Thoracic aorta (tissue), 2 donors: ENCODE results near the gene MLF2. TPM values are rescaled to one million over a fixed set of nuclear protein-coding genes. Genes with fewer than 3 reads are reported as not detected.

Experiments used
- ATAC-seq: fragments of 150-250 bp; one replicate; pipeline ENCODE4 v1.8.0; 2017; ENCODE audit warnings: low read depth; ENCODE audit not compliant: insufficient number of reproducible peaks, low FRiP score
- DNase-seq: peaks from one replicate; pipeline ENCODE4 v3.0.0-alpha.2; 2020; ENCODE audit warnings: low spot score
- H3K27ac ChIP-seq, 2 donors: fragments of 200-600 bp; sonication (generic); 1 replicate in 1 of 2; 2 replicates in 1 of 2; pipeline ENCODE4 v1.5.1; 2016; ENCODE audit warnings: mild to moderate bottlenecking in 2 of 2, moderate library complexity in 2 of 2
- H3K27me3 ChIP-seq: fragments of 200-600 bp; sonication (generic); replicated peaks from 2 replicates; pipeline ENCODE4 v1.6.0; 2016; ENCODE audit warnings: mild to moderate bottlenecking; ENCODE audit not compliant: insufficient read depth
- H3K36me3 ChIP-seq: fragments of 200-600 bp; sonication (generic); one replicate; pipeline ENCODE4 v1.5.1; 2016
- H3K4me1 ChIP-seq, 2 donors: fragments of 200-600 bp; sonication (generic); 1 replicate in 1 of 2; 2 replicates in 1 of 2; pipeline versions ENCODE4 v1.5.1 to v1.6.0; 2016; ENCODE audit warnings: low read depth in 2 of 2, mild to moderate bottlenecking in 1 of 2; ENCODE audit not compliant: control insufficient read depth in 1 of 2
- H3K4me3 ChIP-seq: fragments of 200-600 bp; sonication (generic); 2 replicates; pipeline ENCODE4 v1.5.1; 2016; ENCODE audit warnings: mild to moderate bottlenecking
- H3K9me3 ChIP-seq: fragments of 200-600 bp; sonication (generic); 2 replicates; pipeline ENCODE4 v1.5.1; 2016
- total RNA-seq, 2 donors: library from RNA; depleted of rRNA; stranded (reverse); fragments of >200 nt; gene quantifications; one replicate each; pipeline versions ENCODE4 v1.1.0 to v1.2.3, GENCODE V29; 2016
- TF ChIP-seq, protein P1 (sequence below): fragments of 200-600 bp; sonication (generic); IDR thresholded peaks from one replicate; pipeline ENCODE4 v1.5.1; 2019; ENCODE audit warnings: antibody characterized with exemption

The MLF2 gene
- total RNA-seq, 2 donors from 2014 or later, result 129 to 179 TPM

DNA sequence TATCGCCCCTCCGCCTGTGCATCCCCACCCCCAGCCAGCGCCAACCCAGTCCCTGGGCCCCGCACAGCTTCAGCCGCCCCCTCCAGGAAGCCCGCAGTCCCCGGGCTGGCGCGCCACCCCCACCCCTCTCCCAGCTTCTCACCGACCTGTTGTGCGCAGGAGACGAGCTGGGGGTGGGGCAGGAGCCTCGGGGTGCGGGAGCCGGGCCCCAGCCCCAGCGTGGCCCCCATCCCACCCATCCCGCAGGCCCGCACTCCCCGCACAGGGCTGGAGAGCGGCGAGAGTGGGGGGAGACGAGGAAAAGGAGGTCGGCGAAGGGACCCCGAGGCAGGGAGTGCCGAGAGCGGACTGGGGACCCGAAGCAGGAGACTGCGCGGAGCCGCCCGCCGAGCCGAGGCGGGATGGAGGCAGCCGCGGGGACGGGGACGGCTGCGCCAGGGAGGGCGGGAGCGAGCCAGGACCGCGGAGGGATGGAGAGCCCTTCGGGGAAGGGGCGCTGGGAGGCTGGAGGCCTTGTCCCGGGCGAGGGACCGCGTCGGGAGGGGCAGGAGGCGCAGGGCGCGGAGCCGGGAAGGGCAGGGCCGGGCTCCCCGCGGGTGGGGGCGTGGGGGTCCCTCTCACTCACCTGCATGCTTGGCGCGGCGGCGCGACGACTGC, 52.8 kb downstream of the MLF2 start:
- ATAC-seq, result no peak
- H3K4me1 ChIP-seq, result peaks cover 0 to 15% of the 10 kb centered on the region in 2 donors
- no peak overlapping the region for H3K27ac ChIP-seq
- no peaks in the 10 kb centered on the region for H3K36me3 ChIP-seq
- TF ChIP-seq, protein P1, sequence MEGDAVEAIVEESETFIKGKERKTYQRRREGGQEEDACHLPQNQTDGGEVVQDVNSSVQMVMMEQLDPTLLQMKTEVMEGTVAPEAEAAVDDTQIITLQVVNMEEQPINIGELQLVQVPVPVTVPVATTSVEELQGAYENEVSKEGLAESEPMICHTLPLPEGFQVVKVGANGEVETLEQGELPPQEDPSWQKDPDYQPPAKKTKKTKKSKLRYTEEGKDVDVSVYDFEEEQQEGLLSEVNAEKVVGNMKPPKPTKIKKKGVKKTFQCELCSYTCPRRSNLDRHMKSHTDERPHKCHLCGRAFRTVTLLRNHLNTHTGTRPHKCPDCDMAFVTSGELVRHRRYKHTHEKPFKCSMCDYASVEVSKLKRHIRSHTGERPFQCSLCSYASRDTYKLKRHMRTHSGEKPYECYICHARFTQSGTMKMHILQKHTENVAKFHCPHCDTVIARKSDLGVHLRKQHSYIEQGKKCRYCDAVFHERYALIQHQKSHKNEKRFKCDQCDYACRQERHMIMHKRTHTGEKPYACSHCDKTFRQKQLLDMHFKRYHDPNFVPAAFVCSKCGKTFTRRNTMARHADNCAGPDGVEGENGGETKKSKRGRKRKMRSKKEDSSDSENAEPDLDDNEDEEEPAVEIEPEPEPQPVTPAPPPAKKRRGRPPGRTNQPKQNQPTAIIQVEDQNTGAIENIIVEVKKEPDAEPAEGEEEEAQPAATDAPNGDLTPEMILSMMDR, result no peak
- peak overlapping the region; percentile 76 for H3K4me3 ChIP-seq
- no peaks in the 10 kb centered on the region for H3K9me3 ChIP-seq
- H3K27me3 ChIP-seq, result no peaks in the 10 kb centered on the region
- no peak for DNase-seq

GRCh38 chr12:6699259-6699988, 53.5 kb downstream of the MLF2 start:
- Histone ChIP-seq H3K4me1 (peaks cover 0 to 15% of the 10 kb centered on the region in 2 donors), H3K27ac (no peak overlapping the region), H3K36me3 (no peaks in the 10 kb centered on the region), H3K4me3 (peak overlapping the region; percentile 76), H3K27me3 (no peaks in the 10 kb centered on the region), H3K9me3 (no peaks in the 10 kb centered on the region)
- ATAC-seq (no peak), DNase-seq (no peak)
- TF ChIP-seq, protein P1, result no peak

DNA sequence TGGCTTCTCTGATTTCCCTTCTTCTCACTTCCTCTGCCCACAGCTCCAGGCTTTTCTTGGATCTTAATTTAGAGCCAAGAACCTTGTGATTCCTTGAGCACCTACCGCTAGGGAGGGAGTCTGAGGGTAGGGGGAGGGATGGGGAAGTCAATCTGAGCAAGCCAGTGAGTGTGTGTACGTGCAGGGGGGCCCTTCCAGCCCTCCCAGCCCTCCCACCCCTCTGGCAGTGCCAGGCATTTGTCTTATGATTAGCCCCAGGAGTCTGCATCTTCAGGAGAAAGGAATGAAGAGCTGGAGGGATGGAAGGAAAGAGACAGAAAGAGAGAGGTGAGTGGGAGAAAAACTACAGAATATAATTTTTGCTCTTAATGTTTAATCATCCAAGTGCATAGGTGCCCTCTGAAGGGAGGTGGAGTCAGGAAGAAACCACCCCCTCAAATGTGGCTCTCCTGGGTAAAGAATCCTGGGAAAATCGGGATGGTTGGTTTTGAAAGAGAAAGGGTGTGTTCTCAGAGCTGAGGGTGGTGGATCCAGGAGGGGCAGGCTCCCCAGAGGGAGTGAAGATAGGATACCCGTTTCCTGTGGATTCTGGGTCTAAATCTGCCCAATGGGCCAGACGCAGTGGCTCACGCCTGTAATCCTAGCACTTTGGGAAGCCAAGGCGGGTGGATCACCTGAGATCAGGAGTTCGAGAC, 54.4 kb downstream of the MLF2 start:
- no peaks in the 10 kb centered on the region for H3K27me3 ChIP-seq
- TF ChIP-seq, protein P1, result no peak
- ATAC-seq, result no peak
- H3K4me3 ChIP-seq, result no peak overlapping the region
- no peak overlapping the region for H3K27ac ChIP-seq
- no peaks in the 10 kb centered on the region for H3K36me3 ChIP-seq
- no peaks in the 10 kb centered on the region for H3K9me3 ChIP-seq
- peaks cover 0 to 15% of the 10 kb centered on the region in 2 donors for H3K4me1 ChIP-seq
- DNase-seq, result no peak

Other genes with a start within 250 kb of the MLF2 start
- gene GAPDH, start 218.6 kb downstream of the MLF2 start, total RNA-seq, result 1,000 to 10,000 TPM; 1,700 to 2,744 TPM
- 10 to 100 TPM; 36.2 to 68.6 TPM for gene IFFO1, start 197.1 kb downstream of the MLF2 start, total RNA-seq
- 10 to 100 TPM; 41.2 to 83.0 TPM for gene NOP2, start 184.8 kb downstream of the MLF2 start, total RNA-seq
- gene CHD4, start 145.8 kb downstream of the MLF2 start, total RNA-seq, result 100 to 1,000 TPM; 193 to 205 TPM
- gene LPAR5, start 117.2 kb downstream of the MLF2 start, total RNA-seq, result 1 to 10 TPM; 4.8 to 6.8 TPM
- gene ACRBP, start 105.7 kb downstream of the MLF2 start, total RNA-seq, result 1 to 10 TPM; 5.1 to 9.1 TPM
- gene ING4, start 90.0 kb downstream of the MLF2 start, total RNA-seq, result 10 to 100 TPM; 21.8 to 36.9 TPM
- 10 to 100 TPM; 36.8 to 45.3 TPM for gene ZNF384, start 63.8 kb downstream of the MLF2 start, total RNA-seq
- gene PIANP, start 52.3 kb downstream of the MLF2 start, total RNA-seq, result 1 to 10 TPM; 3.1 to 4.2 TPM
- 10 to 100 TPM; 69.9 to 78.2 TPM for gene COPS7A, start 29.1 kb downstream of the MLF2 start, total RNA-seq
- gene PTMS, start 13.2 kb upstream of the MLF2 start, total RNA-seq, result 100 to 1,000 TPM; 168 to 186 TPM
- 1 to 10 TPM in 1 of 2 donors, under 1 TPM in 1; 0.95 to 1.5 TPM for gene LAG3, start 19.4 kb upstream of the MLF2 start, total RNA-seq
- 10 to 100 TPM; 22.3 to 25.0 TPM for gene CD4, start 36.4 kb upstream of the MLF2 start, total RNA-seq
- gene GPR162, start 68.7 kb upstream of the MLF2 start, total RNA-seq, result 1 to 10 TPM; 1.1 to 3.1 TPM
- gene P3H3, start 75.3 kb upstream of the MLF2 start, total RNA-seq, result 10 to 100 TPM; 66.1 to 77.7 TPM
- 10 to 100 TPM in 1 of 2 donors, 1 to 10 TPM in 1; 9.3 to 16.6 TPM for gene GNB3, start 87.8 kb upstream of the MLF2 start, total RNA-seq
- 1 to 10 TPM; 1.8 to 1.9 TPM for gene CDCA3, start 98.1 kb upstream of the MLF2 start, total RNA-seq
- 10 to 100 TPM; 54.3 to 62.7 TPM for gene USP5, start 99.0 kb upstream of the MLF2 start, total RNA-seq
- 100 to 1,000 TPM; 287 to 322 TPM for gene TPI1, start 114.4 kb upstream of the MLF2 start, total RNA-seq
- 10 to 100 TPM in 1 of 2 donors, 1 to 10 TPM in 1; 9.2 to 19.1 TPM for gene SPSB2, start 120.2 kb upstream of the MLF2 start, total RNA-seq
- gene LRRC23, start 151.7 kb upstream of the MLF2 start, total RNA-seq, result 1 to 10 TPM; 8.5 TPM
- gene ENO2, start 161.4 kb upstream of the MLF2 start, total RNA-seq, result 10 to 100 TPM; 53.6 to 57.9 TPM
- gene ATN1, start 174.8 kb upstream of the MLF2 start, total RNA-seq, result 100 to 1,000 TPM; 109 to 163 TPM
- gene RNU7-1, start 190.7 kb upstream of the MLF2 start, total RNA-seq, result not detected
- gene C12orf57, start 190.9 kb upstream of the MLF2 start, total RNA-seq, result 100 to 1,000 TPM; 370 to 416 TPM
- 10 to 100 TPM; 19.0 to 24.0 TPM for gene PTPN6, start 198.2 kb upstream of the MLF2 start, total RNA-seq
- 100 to 1,000 TPM; 103 to 139 TPM for gene PHB2, start 217.5 kb upstream of the MLF2 start, total RNA-seq
- 10 to 100 TPM; 31.5 to 31.7 TPM for gene EMG1, start 217.8 kb upstream of the MLF2 start, total RNA-seq